ENCODE measurements around the gene NIPAL1.

- TF ChIP-seq CTCF (IDR thresholded peaks at IDR 0.05 in 8 of 11, conservative IDR thresholded peaks at IDR 0.05 in 3 of 11) (no peak), POLR2A (IDR thresholded peaks at IDR 0.05) (no peak), POLR2AphosphoS5 (IDR thresholded peaks at IDR 0.05) (no peak)
Measured at GRCh38 chr4:48042979-48043461, 26.4 kb downstream of the NIPAL1 start.

Data from spleen (tissue), 7 donors.